ENCODE measurements around the gene OBP2A. TPM values are rescaled to one million over a fixed set of nuclear protein-coding genes. Genes with fewer than 3 reads are reported as not detected.

OBP2A gene
- total and polyA plus RNA-seq, 2 donors (not counting 1 experiment from before 2014, with no cell fraction given): not detected

- intact Hi-C loops (cut with micrococcal nuclease): no loop called here
- H3K27me3 Mint-ChIP-seq: peaks cover 3% of the 10 kb centered on the region
- CTCF ChIA-PET: no interaction called here
Observed at GRCh38 chr9:135574943-135575342, 29.0 kb downstream of the OBP2A start.

GRCh38 chr9:135575995-135576631 is 30.2 kb downstream of the OBP2A start:
- H3K79me2 ChIP-seq (ENCODE audit: control insufficient read depth, insufficient read depth, low read length): no peaks in the 10 kb centered on the region
- WGBS (ENCODE audit: insufficient coverage): 78% methylated on average over 22 of the region's 22 CpGs
- H3K9ac ChIP-seq (ENCODE audit: low read length): no peak overlapping the region
- ChIA-PET POLR2A (no interaction called here), CTCF (no interaction called here)
- intact Hi-C loops (cut with micrococcal nuclease): no loop called here
- Mint-ChIP-seq H3K4me3 (no peak overlapping the region), H3K4me1 (no peaks in the 10 kb centered on the region), H3K27ac (no peak overlapping the region), H3K27me3 (peaks cover 3% of the 10 kb centered on the region), H3K9me3 (ENCODE audit: insufficient read depth) (no peaks in the 10 kb centered on the region)
- no peak overlapping the region for H3K4me3 ChIP-seq (ENCODE audit: control extremely low read depth in 1 of 5, extremely low read depth in 1 of 5, insufficient read depth in 1 of 5, low read depth in 2 of 5, low read length in 4 of 5)
- DNase-seq: no peak
- H3K4me1 ChIP-seq (ENCODE audit: control insufficient read depth in 2 of 2, insufficient read depth in 2 of 2, low read length in 2 of 2): no peaks in the 10 kb centered on the region
- no peaks in the 10 kb centered on the region for H4K20me1 ChIP-seq (ENCODE audit: control insufficient read depth, insufficient read depth, low read length, poor library complexity, severe bottlenecking)
- TF ChIP-seq EZH2 (IDR thresholded peaks at IDR 0.05; ENCODE audit: borderline replicate concordance, insufficient read depth, low read depth, low read length, poor library complexity, severe bottlenecking) (no peak), CTCF (IDR thresholded peaks at IDR 0.05) (no peak)
- no peaks in the 10 kb centered on the region for H3K27me3 ChIP-seq (replicated peaks in 1 of 4; ENCODE audit: control extremely low read depth in 1 of 4, control insufficient read depth in 3 of 4, insufficient read depth in 4 of 4, low read length in 3 of 4)
- no peaks in the 10 kb centered on the region for H3K36me3 ChIP-seq (replicated peaks in 1 of 2; ENCODE audit: control extremely low read depth in 1 of 2, control insufficient read depth in 1 of 2, extremely low read depth in 1 of 2, insufficient read depth in 2 of 2, low read length in 1 of 2)
- ATAC-seq (ENCODE audit: low read depth): no peak
- no peak overlapping the region for H3K4me2 ChIP-seq (replicated peaks; ENCODE audit: low read depth, low read length, poor library complexity, severe bottlenecking)
- no peak overlapping the region for H3K27ac ChIP-seq (ENCODE audit: low read length in 2 of 2)
- no peak overlapping the region for H2AFZ ChIP-seq (ENCODE audit: insufficient read depth, low read depth, low read length, poor library complexity, severe bottlenecking)
- H3K9me3 ChIP-seq (ENCODE audit: control extremely low read depth in 1 of 3, control insufficient read depth in 2 of 3, insufficient read depth in 1 of 3, low read length in 2 of 3): peaks cover 0 to 4% (median 0%) of the 10 kb centered on the region in 3 donors

More at GRCh38 chr9:135574943-135575342, 29.0 kb downstream of the OBP2A start:
- WGBS (ENCODE audit: insufficient coverage): 88% methylated on average over 14 of the region's 15 CpGs
- Histone ChIP-seq H3K4me1 (ENCODE audit: control insufficient read depth in 2 of 2, insufficient read depth in 2 of 2, low read length in 2 of 2) (no peaks in the 10 kb centered on the region), H3K27ac (ENCODE audit: low read length in 2 of 2) (no peak overlapping the region), H3K79me2 (ENCODE audit: control insufficient read depth, insufficient read depth, low read length) (no peaks in the 10 kb centered on the region), H3K4me3 (ENCODE audit: control extremely low read depth in 1 of 5, extremely low read depth in 1 of 5, insufficient read depth in 1 of 5, low read depth in 2 of 5, low read length in 4 of 5) (no peak overlapping the region), H3K4me2 (replicated peaks; ENCODE audit: low read depth, low read length, poor library complexity, severe bottlenecking) (no peak overlapping the region), H4K20me1 (ENCODE audit: control insufficient read depth, insufficient read depth, low read length, poor library complexity, severe bottlenecking) (no peaks in the 10 kb centered on the region), H3K9ac (ENCODE audit: low read length) (no peak overlapping the region), H3K36me3 (replicated peaks in 1 of 2; ENCODE audit: control extremely low read depth in 1 of 2, control insufficient read depth in 1 of 2, extremely low read depth in 1 of 2, insufficient read depth in 2 of 2, low read length in 1 of 2) (no peaks in the 10 kb centered on the region), H3K9me3 (ENCODE audit: control extremely low read depth in 1 of 3, control insufficient read depth in 2 of 3, insufficient read depth in 1 of 3, low read length in 2 of 3) (peaks cover 0 to 4% (median 0%) of the 10 kb centered on the region in 3 donors), H3K27me3 (replicated peaks in 1 of 4; ENCODE audit: control extremely low read depth in 1 of 4, control insufficient read depth in 3 of 4, insufficient read depth in 4 of 4, low read length in 3 of 4) (no peaks in the 10 kb centered on the region), H2AFZ (ENCODE audit: insufficient read depth, low read depth, low read length, poor library complexity, severe bottlenecking) (no peak overlapping the region)
- ATAC-seq (ENCODE audit: low read depth) (no peak), DNase-seq (no peak)
- H3K9me3 Mint-ChIP-seq (ENCODE audit: insufficient read depth): no peaks in the 10 kb centered on the region
- TF ChIP-seq EZH2 (IDR thresholded peaks at IDR 0.05; ENCODE audit: borderline replicate concordance, insufficient read depth, low read depth, low read length, poor library complexity, severe bottlenecking) (no peak), CTCF (IDR thresholded peaks at IDR 0.05) (no peak)
- no peaks in the 10 kb centered on the region for H3K4me1 Mint-ChIP-seq
- no peak overlapping the region for H3K4me3 Mint-ChIP-seq
- H3K27ac Mint-ChIP-seq: no peak overlapping the region
- POLR2A ChIA-PET: no interaction called here
